ENCODE results near the gene MACROD2.
"Not testable (repeated sequence)": the region's sequence is repeated elsewhere in the genome, so short reads cannot be mapped to it uniquely, and the experiment has no call there.

MACROD2 gene

DNA sequence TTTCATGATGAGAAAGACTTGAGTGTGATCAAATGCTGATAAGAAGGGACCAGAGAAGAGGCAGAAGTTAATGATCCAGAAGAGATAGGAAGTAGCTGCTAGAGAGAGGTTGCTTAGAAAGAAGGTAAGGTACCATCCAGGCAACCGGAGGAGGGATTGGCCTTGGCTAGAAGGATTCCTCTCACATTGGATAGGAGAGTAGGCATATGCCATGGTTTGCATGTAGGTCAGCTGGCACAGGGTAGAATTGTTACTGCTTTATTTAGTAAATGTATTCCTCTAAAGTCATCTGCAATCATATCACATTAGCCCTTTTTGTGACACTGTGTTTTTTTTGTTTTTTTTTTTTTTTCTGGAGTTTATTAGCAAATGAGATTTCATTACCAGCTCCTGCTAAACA, 923.0 kb downstream of the MACROD2 start:
- DNase-seq (ENCODE audit: low read depth, low spot score), result no peak
- no peaks in the 10 kb centered on the region for H3K9me3 ChIP-seq (ENCODE audit: insufficient read depth, low read length)

DNA sequence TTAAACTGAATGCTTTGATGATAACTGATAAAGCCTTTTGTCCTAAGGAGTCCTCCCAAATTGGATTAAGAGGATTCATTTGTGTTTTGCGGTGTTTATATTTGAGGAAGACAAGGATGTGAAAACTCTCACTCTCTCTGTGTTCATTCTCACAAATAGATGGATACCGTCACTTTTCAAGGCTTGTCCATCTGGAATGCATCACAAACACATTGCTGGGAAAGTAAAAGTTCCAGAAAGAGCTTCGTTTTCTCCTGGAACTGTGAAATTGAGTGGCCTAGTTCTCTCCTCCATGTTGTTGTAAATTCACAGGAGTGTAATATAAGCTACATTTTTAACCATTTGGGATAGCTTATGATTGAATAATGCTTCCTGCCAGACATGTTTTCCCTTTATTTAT, 923.7 kb downstream of the MACROD2 start:
- TF ChIP-seq SUZ12 (IDR thresholded peaks at IDR 0.05; ENCODE audit: extremely low read depth, insufficient read depth, insufficient read length) (no peak), YY1 (IDR thresholded peaks at IDR 0.05; ENCODE audit: insufficient read depth, insufficient read length) (no peak), ZNF274 (IDR thresholded peaks at IDR 0.05; ENCODE audit: low read depth, low read length) (no peak)
- H3K27me3 ChIP-seq (ENCODE audit: insufficient read depth, insufficient read length), result no peaks in the 10 kb centered on the region
- no peaks in the 10 kb centered on the region for H3K4me1 ChIP-seq (ENCODE audit: insufficient read depth, insufficient read length)
- no peaks in the 10 kb centered on the region for H3K36me3 ChIP-seq (ENCODE audit: insufficient read depth, insufficient read length, low read length)
- H3K4me3 ChIP-seq (ENCODE audit: insufficient read length, low read depth), result no peak overlapping the region
- no peak for DNase-seq (ENCODE audit: low read depth, low spot score)
- no peak overlapping the region for H3K9ac ChIP-seq (ENCODE audit: insufficient read length, low read depth)
- no peaks in the 10 kb centered on the region for H3K9me3 ChIP-seq (ENCODE audit: insufficient read depth, low read length)

More for the DNA sequence above, 923.0 kb downstream of the MACROD2 start:
- H3K4me3 ChIP-seq (ENCODE audit: insufficient read length, low read depth), result no peak overlapping the region
- TF ChIP-seq SUZ12 (IDR thresholded peaks at IDR 0.05; ENCODE audit: extremely low read depth, insufficient read depth, insufficient read length) (no peak), ZNF274 (IDR thresholded peaks at IDR 0.05; ENCODE audit: low read depth, low read length) (no peak), YY1 (IDR thresholded peaks at IDR 0.05; ENCODE audit: insufficient read depth, insufficient read length) (no peak)
- H3K36me3 ChIP-seq (ENCODE audit: insufficient read depth, insufficient read length, low read length), result no peaks in the 10 kb centered on the region
- H3K27me3 ChIP-seq (ENCODE audit: insufficient read depth, insufficient read length), result no peaks in the 10 kb centered on the region
- no peak overlapping the region for H3K9ac ChIP-seq (ENCODE audit: insufficient read length, low read depth)
- H3K4me1 ChIP-seq (ENCODE audit: insufficient read depth, insufficient read length), result no peaks in the 10 kb centered on the region

DNA sequence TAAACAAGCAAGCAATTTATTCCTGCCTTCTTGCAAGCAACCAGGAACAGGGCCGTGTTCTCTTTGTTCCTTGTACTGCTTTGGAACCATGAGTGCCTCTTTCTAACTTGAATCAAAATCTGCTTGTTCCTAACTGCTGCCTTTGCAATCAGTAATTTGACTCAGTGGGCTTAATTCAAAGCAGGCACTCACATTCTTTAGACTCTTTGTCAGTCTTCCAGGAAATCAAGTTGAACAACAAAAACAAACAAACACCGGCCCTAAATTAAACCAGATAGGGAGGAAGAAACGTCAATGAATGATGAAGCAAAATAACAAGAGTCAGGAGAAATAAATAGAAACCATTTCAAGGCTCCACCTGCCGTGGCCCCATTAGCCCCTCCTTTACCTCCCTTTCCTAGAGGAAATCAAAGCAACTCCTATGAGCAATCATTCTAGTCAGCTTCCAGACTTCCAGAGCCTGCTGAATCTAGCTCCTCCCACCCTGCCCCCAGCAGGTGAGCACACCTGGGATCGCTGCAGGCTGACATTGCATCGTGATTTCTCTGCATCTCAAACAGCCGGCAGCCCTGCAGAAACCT, 924.3 kb downstream of the MACROD2 start:
- no peak for DNase-seq (ENCODE audit: low read depth, low spot score)
- no peak overlapping the region for H3K9ac ChIP-seq (ENCODE audit: insufficient read length, low read depth)
- no peaks in the 10 kb centered on the region for H3K4me1 ChIP-seq (ENCODE audit: insufficient read depth, insufficient read length)
- no peak for TF ChIP-seq YY1 (IDR thresholded peaks at IDR 0.05; ENCODE audit: insufficient read depth, insufficient read length)
- no peak for TF ChIP-seq ZNF274 (IDR thresholded peaks at IDR 0.05; ENCODE audit: low read depth, low read length)
- TF ChIP-seq SUZ12 (IDR thresholded peaks at IDR 0.05; ENCODE audit: extremely low read depth, insufficient read depth, insufficient read length), result no peak
- H3K36me3 ChIP-seq (ENCODE audit: insufficient read depth, insufficient read length, low read length), result no peaks in the 10 kb centered on the region
- H3K27me3 ChIP-seq (ENCODE audit: insufficient read depth, insufficient read length), result no peaks in the 10 kb centered on the region
- no peaks in the 10 kb centered on the region for H3K9me3 ChIP-seq (ENCODE audit: insufficient read depth, low read length)
- H3K4me3 ChIP-seq (ENCODE audit: insufficient read length, low read depth), result no peak overlapping the region

DNA sequence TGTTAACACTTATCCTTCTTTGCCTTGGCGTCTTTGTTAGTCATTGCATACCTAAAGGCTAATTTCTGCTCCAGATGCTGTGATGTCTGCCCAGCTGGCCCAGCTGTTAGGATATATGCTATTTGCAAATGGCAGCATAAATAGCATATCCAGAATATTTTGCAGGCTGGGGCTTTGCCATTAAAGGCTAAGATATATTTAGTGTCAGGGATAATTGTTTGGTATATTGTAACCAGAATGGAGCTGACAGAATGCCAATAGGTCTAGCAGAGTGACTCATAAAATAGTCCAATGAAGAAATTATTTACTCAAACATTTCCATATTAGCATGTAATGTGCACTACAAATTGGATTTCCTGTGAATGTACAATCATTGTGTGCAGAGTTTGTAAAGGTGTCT, 926.2 kb downstream of the MACROD2 start:
- no peak for DNase-seq (ENCODE audit: low read depth, low spot score)
- Histone ChIP-seq H3K4me3 (ENCODE audit: insufficient read length, low read depth) (no peak overlapping the region), H3K36me3 (ENCODE audit: insufficient read depth, insufficient read length, low read length) (no peaks in the 10 kb centered on the region), H3K9ac (ENCODE audit: insufficient read length, low read depth) (no peak overlapping the region), H3K9me3 (ENCODE audit: insufficient read depth, low read length) (no peaks in the 10 kb centered on the region), H3K4me1 (ENCODE audit: insufficient read depth, insufficient read length) (no peaks in the 10 kb centered on the region), H3K27me3 (ENCODE audit: insufficient read depth, insufficient read length) (no peaks in the 10 kb centered on the region)
- no peak for TF ChIP-seq YY1 (IDR thresholded peaks at IDR 0.05; ENCODE audit: insufficient read depth, insufficient read length)
- no peak for TF ChIP-seq SUZ12 (IDR thresholded peaks at IDR 0.05; ENCODE audit: extremely low read depth, insufficient read depth, insufficient read length)

DNA sequence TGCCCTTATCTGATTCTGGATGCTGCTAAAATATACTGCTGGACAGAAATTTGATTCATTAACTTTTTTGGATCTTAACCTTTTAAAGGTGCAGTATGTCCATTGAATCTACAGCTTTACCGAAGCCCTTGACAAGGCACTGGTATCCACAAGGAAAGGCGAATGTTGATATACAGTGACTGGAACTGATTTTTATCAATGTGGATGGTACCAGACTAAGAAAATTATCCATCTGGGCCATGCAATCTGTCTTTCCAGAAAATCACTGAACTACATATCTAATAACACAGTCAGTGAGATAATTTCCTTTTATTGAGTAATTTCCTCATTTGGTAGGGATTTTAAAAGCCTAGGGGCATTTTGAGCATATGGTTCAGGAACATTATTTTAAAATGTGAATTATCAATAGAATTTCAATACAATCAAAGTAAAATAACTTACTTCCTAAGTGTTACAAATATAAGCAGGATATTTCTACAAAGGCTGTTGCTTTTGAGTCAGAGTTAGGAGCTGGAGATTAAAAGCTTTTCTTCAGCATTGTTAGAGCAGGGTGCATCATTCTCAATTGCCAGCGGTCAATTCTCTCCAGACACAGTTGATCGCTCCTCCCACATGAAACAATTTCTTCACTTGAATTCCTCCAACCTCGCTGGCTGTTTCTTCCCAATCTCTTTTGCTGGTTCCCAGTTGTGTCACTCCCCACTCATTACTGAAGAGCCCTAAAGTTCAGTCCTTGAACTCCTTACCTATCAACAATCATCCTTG, 927.4 kb downstream of the MACROD2 start:
- Histone ChIP-seq H3K9me3 (ENCODE audit: insufficient read depth, low read length) (no peaks in the 10 kb centered on the region), H3K9ac (ENCODE audit: insufficient read length, low read depth) (no peak overlapping the region), H3K4me3 (ENCODE audit: insufficient read length, low read depth) (no peak overlapping the region), H3K4me1 (ENCODE audit: insufficient read depth, insufficient read length) (no peaks in the 10 kb centered on the region), H3K27me3 (ENCODE audit: insufficient read depth, insufficient read length) (no peaks in the 10 kb centered on the region), H3K36me3 (ENCODE audit: insufficient read depth, insufficient read length, low read length) (no peaks in the 10 kb centered on the region)
- no peak for DNase-seq (ENCODE audit: low read depth, low spot score)
- no peak for TF ChIP-seq SUZ12 (IDR thresholded peaks at IDR 0.05; ENCODE audit: extremely low read depth, insufficient read depth, insufficient read length)
- no peak for TF ChIP-seq ZNF274 (IDR thresholded peaks at IDR 0.05; ENCODE audit: low read depth, low read length)
- no peak for TF ChIP-seq YY1 (IDR thresholded peaks at IDR 0.05; ENCODE audit: insufficient read depth, insufficient read length)

DNA sequence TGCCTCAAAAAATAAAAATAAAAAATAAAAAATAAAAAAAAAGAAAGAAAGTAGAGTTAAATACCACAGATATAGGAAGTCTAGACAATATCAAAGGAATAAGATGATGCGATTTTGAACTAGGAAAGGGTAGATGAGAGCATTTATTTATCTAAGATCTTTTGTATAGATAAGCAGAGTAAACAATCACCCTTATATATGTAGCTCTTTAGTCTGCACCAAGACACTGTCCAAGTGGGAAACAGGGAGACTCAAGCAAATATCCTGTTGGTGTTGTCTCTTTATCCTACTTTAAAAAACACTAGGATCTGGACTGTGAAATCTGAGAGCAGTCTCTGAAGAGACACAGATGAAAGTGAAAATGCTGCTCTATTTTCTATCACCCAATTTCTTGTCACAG, 929.1 kb downstream of the MACROD2 start:
- no peaks in the 10 kb centered on the region for H3K27me3 ChIP-seq (ENCODE audit: insufficient read depth, insufficient read length)
- no peaks in the 10 kb centered on the region for H3K4me1 ChIP-seq (ENCODE audit: insufficient read depth, insufficient read length)
- no peaks in the 10 kb centered on the region for H3K9me3 ChIP-seq (ENCODE audit: insufficient read depth, low read length)
- H3K4me3 ChIP-seq (ENCODE audit: insufficient read length, low read depth), result no peak overlapping the region
- DNase-seq (ENCODE audit: low read depth, low spot score), result no peak
- no peak for TF ChIP-seq SUZ12 (IDR thresholded peaks at IDR 0.05; ENCODE audit: extremely low read depth, insufficient read depth, insufficient read length)
- TF ChIP-seq ZNF274 (IDR thresholded peaks at IDR 0.05; ENCODE audit: low read depth, low read length), result no peak
- TF ChIP-seq YY1 (IDR thresholded peaks at IDR 0.05; ENCODE audit: insufficient read depth, insufficient read length), result no peak
- H3K36me3 ChIP-seq (ENCODE audit: insufficient read depth, insufficient read length, low read length), result no peaks in the 10 kb centered on the region
- no peak overlapping the region for H3K9ac ChIP-seq (ENCODE audit: insufficient read length, low read depth)

DNA sequence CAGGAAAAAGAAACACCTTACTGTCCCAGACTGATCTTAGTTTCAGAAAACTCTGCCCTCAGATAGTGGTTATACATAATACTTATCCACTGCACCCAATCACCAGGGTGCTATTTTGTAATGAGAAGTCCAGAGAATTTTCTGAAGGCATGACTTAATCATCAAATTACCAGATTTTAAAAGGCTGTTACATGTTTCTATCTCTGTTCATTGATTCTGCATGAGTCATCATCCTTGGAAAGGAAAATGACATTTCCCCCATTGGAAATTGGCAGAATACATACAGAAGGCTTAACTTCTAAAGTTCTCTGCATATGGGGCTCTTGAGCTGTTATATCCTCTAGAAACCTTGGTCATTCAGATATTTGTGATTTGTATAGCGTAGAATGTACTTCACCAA, 930.0 kb downstream of the MACROD2 start:
- Histone ChIP-seq H3K36me3 (ENCODE audit: insufficient read depth, insufficient read length, low read length) (no peaks in the 10 kb centered on the region), H3K9me3 (ENCODE audit: insufficient read depth, low read length) (no peaks in the 10 kb centered on the region), H3K9ac (ENCODE audit: insufficient read length, low read depth) (no peak overlapping the region), H3K4me3 (ENCODE audit: insufficient read length, low read depth) (no peak overlapping the region), H3K27me3 (ENCODE audit: insufficient read depth, insufficient read length) (no peaks in the 10 kb centered on the region), H3K4me1 (ENCODE audit: insufficient read depth, insufficient read length) (no peaks in the 10 kb centered on the region)
- no peak for DNase-seq (ENCODE audit: low read depth, low spot score)
- TF ChIP-seq YY1 (IDR thresholded peaks at IDR 0.05; ENCODE audit: insufficient read depth, insufficient read length) (no peak), ZNF274 (IDR thresholded peaks at IDR 0.05; ENCODE audit: low read depth, low read length) (no peak), SUZ12 (IDR thresholded peaks at IDR 0.05; ENCODE audit: extremely low read depth, insufficient read depth, insufficient read length) (no peak)

DNA sequence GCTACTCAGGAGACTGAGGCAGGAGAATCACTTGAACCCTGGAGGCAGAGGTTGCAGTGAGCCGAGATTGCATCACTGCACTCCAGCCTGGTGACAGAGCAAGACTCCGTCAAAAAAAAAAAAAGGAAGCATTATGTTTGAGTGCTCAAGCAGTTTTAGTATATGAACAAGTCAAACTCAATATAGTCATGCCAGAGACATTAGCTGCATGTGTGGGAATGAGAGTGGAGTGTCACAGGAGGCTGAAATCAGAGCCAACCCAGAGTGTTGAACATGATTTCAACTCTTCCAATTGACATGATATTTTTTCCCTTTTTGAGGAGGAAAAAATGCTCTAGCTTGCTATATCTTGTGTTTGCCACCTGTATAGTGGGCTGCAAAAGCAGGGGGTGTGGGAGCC, 931.1 kb downstream of the MACROD2 start:
- H3K4me3 ChIP-seq (ENCODE audit: insufficient read length, low read depth); H3K36me3 ChIP-seq (ENCODE audit: insufficient read depth, insufficient read length, low read length); H3K9ac ChIP-seq (ENCODE audit: insufficient read length, low read depth); H3K4me1 ChIP-seq (ENCODE audit: insufficient read depth, insufficient read length); H3K27me3 ChIP-seq (ENCODE audit: insufficient read depth, insufficient read length); DNase-seq (ENCODE audit: low read depth, low spot score); H3K9me3 ChIP-seq (ENCODE audit: insufficient read depth, low read length): not testable (repeated sequence)
